HUES6 (cell line): ENCODE results near the gene TRH.

ENCODE experiments used
- H3K27ac ChIP-seq: 2 replicates; pipeline ENCODE4 v1.7.0; 2013; ENCODE audit warnings: low read depth, mild to moderate bottlenecking, low read length, inconsistent platforms
- H3K27me3 ChIP-seq: 2 replicates; pipeline ENCODE4 v1.6.1; 2013; ENCODE audit warnings: low read length; ENCODE audit not compliant: control insufficient read depth, insufficient read depth
- H3K36me3 ChIP-seq: 2 replicates; pipeline ENCODE4 v1.6.1; 2013; ENCODE audit warnings: low read length; ENCODE audit not compliant: control insufficient read depth, insufficient read depth
- H3K4me1 ChIP-seq: 2 replicates; pipeline ENCODE4 v1.6.1; 2013; ENCODE audit warnings: low read length; ENCODE audit not compliant: control insufficient read depth, insufficient read depth
- H3K4me3 ChIP-seq: 2 replicates; pipeline ENCODE4 v1.5.1; 2013; ENCODE audit warnings: low read depth, low read length
- H3K9ac ChIP-seq: one replicate; pipeline ENCODE4 v1.6.1; 2013; ENCODE audit warnings: mild to moderate bottlenecking, low read length
- H3K9me3 ChIP-seq: 2 replicates; pipeline ENCODE4 v1.6.1; 2013; ENCODE audit warnings: low read depth, low read length; ENCODE audit not compliant: control insufficient read depth, insufficient read depth

TRH gene

GRCh38 chr3:129974564-129974832 lies at the start of gene TRH:
TRH (plus strand) TSS chr3:129974720; CDS start chr3:129975817, 1,097 bp downstream.
- Histone ChIP-seq H3K9ac (no peak within 1 kb of the TSS), H3K27ac (no peak within 1 kb of the TSS), H3K9me3 (no peaks in the 10 kb centered on the region), H3K36me3 (no peaks in the 10 kb centered on the region), H3K27me3 (peaks cover 99% of the 10 kb centered on the region), H3K4me1 (peaks cover 23% of the 10 kb centered on the region), H3K4me3 (peak within 1 kb of the TSS; percentile 58)

DNA sequence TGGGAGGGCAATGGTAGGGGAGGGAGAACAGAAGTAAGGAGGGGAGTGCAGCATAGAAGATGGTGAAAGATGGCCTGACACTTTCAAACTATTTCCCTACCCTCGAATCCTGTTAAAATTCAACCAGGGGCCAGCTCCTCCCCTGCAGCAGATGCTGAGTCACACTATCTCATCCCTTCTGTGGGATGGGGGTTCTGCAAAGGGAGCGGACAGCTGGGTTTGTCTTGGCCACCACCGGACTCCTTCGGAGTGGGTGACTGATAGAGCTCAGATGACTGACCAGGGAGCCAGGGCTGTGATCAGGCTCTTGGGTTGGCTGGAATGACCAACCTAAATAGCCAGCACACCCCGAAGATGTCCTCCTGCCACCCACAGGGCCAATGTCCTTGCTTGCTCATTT lies 47.4 kb upstream of the TRH start:
- peaks cover 27% of the 10 kb centered on the region for H3K9me3 ChIP-seq
- H3K36me3 ChIP-seq: no peaks in the 10 kb centered on the region
- no peak overlapping the region for H3K27ac ChIP-seq
- H3K4me3 ChIP-seq: no peak overlapping the region
- no peaks in the 10 kb centered on the region for H3K4me1 ChIP-seq
- no peaks in the 10 kb centered on the region for H3K27me3 ChIP-seq
- no peak overlapping the region for H3K9ac ChIP-seq

- Histone ChIP-seq H3K4me3 (no peak overlapping the region), H3K4me1 (no peaks in the 10 kb centered on the region), H3K9me3 (peaks cover 25% of the 10 kb centered on the region), H3K27me3 (peaks cover 10% of the 10 kb centered on the region), H3K9ac (no peak overlapping the region), H3K36me3 (no peaks in the 10 kb centered on the region), H3K27ac (no peak overlapping the region)
These were observed 45.1 kb upstream of the TRH start for GRCh38 chr3:129929383-129929782.

DNA sequence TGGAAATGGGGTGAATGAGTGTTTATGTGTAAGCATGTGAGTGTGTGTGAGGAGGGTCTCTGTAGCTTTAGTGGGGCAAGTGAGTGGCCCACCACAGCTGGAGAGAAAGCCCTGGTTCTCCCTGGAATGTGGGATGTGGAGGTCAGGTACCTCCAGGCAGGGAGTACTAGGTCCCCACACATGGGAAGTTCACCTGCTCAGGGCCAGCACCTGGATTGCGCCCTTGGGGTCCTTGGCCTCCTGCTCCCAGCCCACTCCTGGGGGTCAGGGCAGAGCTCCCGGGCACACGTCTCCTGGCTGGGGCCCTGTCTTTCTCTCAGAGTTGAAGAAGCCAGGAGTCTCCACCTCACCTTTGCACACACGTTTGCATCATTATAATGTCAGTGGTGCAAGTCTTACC lies 41.0 kb upstream of the TRH start:
- Histone ChIP-seq H3K4me3 (no peak overlapping the region), H3K4me1 (no peaks in the 10 kb centered on the region), H3K27me3 (peaks cover 10% of the 10 kb centered on the region), H3K9ac (no peak overlapping the region), H3K27ac (no peak overlapping the region), H3K9me3 (peaks cover 18% of the 10 kb centered on the region), H3K36me3 (no peaks in the 10 kb centered on the region)

DNA sequence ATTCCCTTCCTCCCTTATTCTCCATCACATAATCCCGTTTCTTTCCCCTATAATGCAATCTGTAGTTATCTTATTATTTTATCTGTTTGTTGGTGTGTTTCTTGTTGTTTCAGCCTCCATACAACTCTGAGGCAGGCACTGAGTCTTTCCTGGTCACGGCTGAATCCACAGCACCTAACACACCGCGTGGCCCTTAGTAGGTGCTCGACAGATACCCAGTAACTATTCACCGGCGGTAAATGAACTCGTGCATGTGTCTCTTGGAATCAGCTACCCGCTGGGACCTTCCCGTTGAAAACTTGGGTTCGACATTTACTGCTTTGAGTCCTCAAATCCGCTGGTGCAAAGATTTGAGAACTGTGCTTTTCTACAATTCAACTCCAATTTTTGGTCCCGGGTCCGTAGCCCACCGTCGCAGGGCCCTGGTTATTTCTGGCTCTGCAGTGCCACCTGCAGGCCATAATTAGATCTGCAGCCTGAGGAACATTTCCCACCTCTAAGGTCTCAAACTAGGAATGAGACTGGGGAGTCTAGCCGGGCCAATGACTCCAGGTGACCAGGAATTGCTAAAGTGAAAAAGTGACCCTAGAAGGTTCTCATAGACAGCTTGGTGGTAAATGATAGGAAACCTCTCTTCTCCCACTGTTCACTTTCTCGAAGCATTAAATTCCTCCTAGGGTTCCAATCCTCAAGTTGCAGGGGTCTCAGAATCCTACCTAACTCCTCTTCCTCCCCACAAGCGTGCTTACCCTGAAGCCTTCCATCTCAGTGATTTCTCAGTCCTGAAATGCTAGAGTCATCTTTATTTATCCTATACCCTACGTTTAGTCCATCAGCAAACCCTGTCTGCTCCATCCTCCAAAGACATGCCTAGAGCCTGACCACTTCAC lies 40.0 kb upstream of the TRH start:
- 0 out of 2 replicates have a peak overlapping the region, but pooled peaks have one; percentile 14 for H3K4me3 ChIP-seq
- peaks cover 13% of the 10 kb centered on the region for H3K9me3 ChIP-seq
- no peak overlapping the region for H3K27ac ChIP-seq
- peaks cover 10% of the 10 kb centered on the region for H3K27me3 ChIP-seq
- no peaks in the 10 kb centered on the region for H3K36me3 ChIP-seq
- no peak overlapping the region for H3K9ac ChIP-seq
- no peaks in the 10 kb centered on the region for H3K4me1 ChIP-seq

GRCh38 chr3:129936757-129937156 lies 37.8 kb upstream of the TRH start:
- Histone ChIP-seq H3K4me1 (no peaks in the 10 kb centered on the region), H3K27me3 (peaks cover 10% of the 10 kb centered on the region), H3K36me3 (no peaks in the 10 kb centered on the region), H3K27ac (no peak overlapping the region), H3K4me3 (no peak overlapping the region), H3K9me3 (no peaks in the 10 kb centered on the region), H3K9ac (no peak overlapping the region)

DNA sequence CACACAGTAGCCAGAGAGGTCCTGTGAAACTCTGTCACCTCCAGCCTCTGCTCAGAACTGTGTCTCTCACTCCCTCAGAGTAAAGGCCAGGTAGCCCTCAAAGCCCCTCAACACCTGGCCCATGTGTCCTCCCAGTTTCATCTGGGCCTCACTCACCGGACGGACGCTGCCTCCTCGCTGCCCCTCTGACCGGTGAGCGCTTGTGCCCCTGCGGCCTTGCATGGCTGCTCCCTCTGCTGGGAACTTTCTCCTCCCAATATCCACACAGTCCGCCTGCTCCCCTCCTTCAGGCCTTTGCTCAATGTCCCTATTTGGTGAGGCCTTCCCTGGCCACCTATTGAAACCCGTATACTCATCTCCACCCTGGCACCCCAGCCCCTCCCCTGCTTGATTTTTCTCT lies 36.8 kb upstream of the TRH start:
- peaks cover 10% of the 10 kb centered on the region for H3K27me3 ChIP-seq
- no peak overlapping the region for H3K4me3 ChIP-seq
- no peak overlapping the region for H3K9ac ChIP-seq
- no peak overlapping the region for H3K27ac ChIP-seq
- no peaks in the 10 kb centered on the region for H3K9me3 ChIP-seq
- no peaks in the 10 kb centered on the region for H3K36me3 ChIP-seq
- peaks cover 2% of the 10 kb centered on the region; the same call in 1 of the 2 replicates for H3K4me1 ChIP-seq

DNA sequence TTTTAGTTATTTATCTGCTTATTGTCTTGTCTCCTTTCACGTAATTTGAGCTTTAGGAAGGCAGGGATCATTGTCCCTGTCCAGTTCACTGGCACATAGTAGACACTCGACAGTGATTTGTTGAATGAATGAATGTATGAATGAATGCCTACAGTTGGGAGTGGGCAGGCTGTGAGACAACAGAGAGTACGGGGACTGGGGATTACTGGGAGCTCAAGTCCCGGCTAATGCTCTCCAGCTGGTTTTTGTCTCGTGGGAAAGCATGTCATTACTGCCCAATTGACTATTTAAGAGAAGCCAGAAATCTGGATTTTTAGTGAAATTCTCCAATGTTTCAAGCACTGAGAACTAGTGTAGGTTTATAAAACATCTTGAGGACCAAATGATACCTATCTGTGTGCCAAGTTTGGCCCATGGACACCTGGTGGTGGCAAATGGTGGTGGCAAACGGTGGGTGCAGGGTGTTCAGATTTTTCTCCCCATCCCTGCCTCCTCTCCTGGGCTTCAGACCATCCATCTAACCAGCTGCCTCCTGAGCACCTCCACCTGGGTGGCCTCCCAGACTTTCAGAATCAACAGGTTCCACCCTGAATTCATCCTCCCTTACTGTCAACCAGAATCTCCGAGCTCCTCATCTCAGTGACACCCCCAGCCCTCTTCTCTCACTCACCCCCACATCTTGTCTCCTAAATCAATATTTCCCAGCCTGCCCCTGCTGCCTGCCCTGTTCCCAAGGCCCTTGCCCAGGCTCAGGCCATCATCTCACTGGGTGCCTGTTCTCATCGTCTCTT lies 36.2 kb upstream of the TRH start:
- Histone ChIP-seq H3K36me3 (no peaks in the 10 kb centered on the region), H3K9ac (no peak overlapping the region), H3K27me3 (peaks cover 10% of the 10 kb centered on the region), H3K4me3 (no peak overlapping the region), H3K27ac (no peak overlapping the region), H3K4me1 (peaks cover 2% of the 10 kb centered on the region; the same call in 1 of the 2 replicates), H3K9me3 (no peaks in the 10 kb centered on the region)

- Histone ChIP-seq H3K4me3 (no peak overlapping the region), H3K27ac (no peak overlapping the region), H3K4me1 (peaks cover 2% of the 10 kb centered on the region; the same call in 1 of the 2 replicates), H3K9me3 (0 out of 2 replicates have a peak, but pooled peaks cover under 1% of the 10 kb centered on the region), H3K9ac (no peak overlapping the region), H3K36me3 (no peaks in the 10 kb centered on the region), H3K27me3 (peaks cover under 1% of the 10 kb centered on the region; the same call in 1 of the 2 replicates)
These were observed 34.4 kb upstream of the TRH start for GRCh38 chr3:129940086-129940485.

- H3K9ac ChIP-seq: no peak overlapping the region
- H3K27me3 ChIP-seq: peaks cover 4% of the 10 kb centered on the region; the same call in 1 of the 2 replicates
- peaks cover 2% of the 10 kb centered on the region; the same call in 1 of the 2 replicates for H3K4me1 ChIP-seq
- H3K36me3 ChIP-seq: no peaks in the 10 kb centered on the region
- no peak overlapping the region for H3K4me3 ChIP-seq
- H3K27ac ChIP-seq: no peak overlapping the region
- H3K9me3 ChIP-seq: peaks cover 7% of the 10 kb centered on the region
These were observed 32.2 kb upstream of the TRH start for GRCh38 chr3:129942296-129942695.

GRCh38 chr3:129943020-129943419 lies 31.5 kb upstream of the TRH start:
- H3K27me3 ChIP-seq: peaks cover 4% of the 10 kb centered on the region; the same call in 1 of the 2 replicates
- H3K9ac ChIP-seq: no peak overlapping the region
- H3K9me3 ChIP-seq: peaks cover 7% of the 10 kb centered on the region
- no peak overlapping the region for H3K4me3 ChIP-seq
- peaks cover 2% of the 10 kb centered on the region; the same call in 1 of the 2 replicates for H3K4me1 ChIP-seq
- H3K27ac ChIP-seq: no peak overlapping the region
- no peaks in the 10 kb centered on the region for H3K36me3 ChIP-seq
